Measurements from ENCODE around the gene DCC.

DCC gene

DNA sequence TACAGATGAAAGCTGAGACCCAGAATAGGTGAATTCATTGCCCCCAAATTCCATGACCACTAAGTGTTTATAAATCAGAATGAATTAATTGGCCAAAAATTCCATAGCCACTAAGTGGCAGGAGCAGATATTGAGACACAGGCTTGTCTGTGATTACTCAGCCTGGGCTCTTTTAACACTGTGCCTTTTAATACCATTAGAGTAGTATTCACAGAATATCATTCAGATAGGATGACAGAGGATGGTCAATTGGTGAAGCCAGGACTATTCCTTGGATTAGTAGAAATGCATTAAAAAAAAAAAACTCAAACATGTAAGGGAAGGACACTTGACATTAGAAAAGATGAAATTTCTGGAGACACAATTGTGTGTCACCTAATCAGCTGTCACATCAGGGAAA is 698.6 kb downstream of the DCC start:
- no peaks in the 10 kb centered on the region for H3K36me3 Mint-ChIP-seq
- H3K9me3 Mint-ChIP-seq, result peaks cover 3 to 4% of the 10 kb centered on the region in 2 donors
- no peaks in the 10 kb centered on the region for H3K27me3 Mint-ChIP-seq
- H3K4me3 Mint-ChIP-seq, result no peak overlapping the region
- no peak overlapping the region for H3K27ac Mint-ChIP-seq
- DNase-seq, result no peak
- ATAC-seq (replicated peaks), result no peak
- H3K4me1 Mint-ChIP-seq, result no peaks in the 10 kb centered on the region

DNA sequence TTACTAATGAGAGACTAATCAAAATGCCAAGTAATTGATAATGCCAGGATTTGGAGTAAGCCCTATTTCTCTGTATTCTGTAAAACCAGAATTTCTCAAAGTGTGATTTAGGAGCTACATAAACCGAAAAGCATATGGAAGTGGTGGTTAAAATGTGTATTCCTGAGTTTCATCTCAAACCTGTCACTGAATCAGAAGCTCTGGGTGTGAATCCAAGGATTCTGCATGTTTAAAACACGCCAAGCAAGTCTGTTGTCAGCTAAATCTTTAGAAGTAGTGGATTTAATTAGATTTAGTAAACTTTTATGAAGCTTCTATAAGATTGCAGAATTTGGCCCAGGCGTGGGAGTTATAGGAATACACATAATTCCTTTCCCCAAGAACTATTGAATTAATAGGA is 700.3 kb downstream of the DCC start:
- H3K36me3 Mint-ChIP-seq, result no peaks in the 10 kb centered on the region
- DNase-seq (no peak), ATAC-seq (replicated peaks) (no peak)
- no peaks in the 10 kb centered on the region for H3K27me3 Mint-ChIP-seq
- H3K9me3 Mint-ChIP-seq, result peaks cover 3 to 4% of the 10 kb centered on the region in 2 donors
- H3K27ac Mint-ChIP-seq, result no peak overlapping the region
- no peak overlapping the region for H3K4me3 Mint-ChIP-seq
- H3K4me1 Mint-ChIP-seq, result no peaks in the 10 kb centered on the region

DNA sequence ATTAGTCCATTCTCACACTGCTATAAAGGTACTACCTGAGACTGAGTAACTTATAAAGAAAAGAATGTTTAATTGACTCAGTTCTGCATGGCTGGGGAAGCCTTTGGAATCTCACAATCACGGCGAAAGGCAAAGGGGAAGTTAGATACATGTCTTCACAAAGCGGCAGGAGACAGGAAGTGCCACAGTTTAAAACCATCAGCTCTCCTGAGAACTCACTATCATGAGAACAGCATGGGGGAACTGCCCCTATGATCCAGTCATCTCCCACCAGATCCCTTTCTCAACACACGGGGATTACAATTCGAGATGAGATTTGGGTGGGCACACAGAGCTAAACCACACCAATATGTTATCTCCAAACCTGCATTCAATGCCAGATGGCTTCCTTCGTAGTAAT is 716.1 kb downstream of the DCC start:
- H3K27me3 Mint-ChIP-seq, result no peaks in the 10 kb centered on the region
- H3K4me3 Mint-ChIP-seq, result no peak overlapping the region
- no peak for DNase-seq
- no peak overlapping the region for H3K27ac Mint-ChIP-seq
- H3K36me3 Mint-ChIP-seq, result no peaks in the 10 kb centered on the region
- ATAC-seq (replicated peaks), result no peak
- H3K9me3 Mint-ChIP-seq, result peaks cover 3 to 4% of the 10 kb centered on the region in 2 donors
- H3K4me1 Mint-ChIP-seq, result no peaks in the 10 kb centered on the region

DNA sequence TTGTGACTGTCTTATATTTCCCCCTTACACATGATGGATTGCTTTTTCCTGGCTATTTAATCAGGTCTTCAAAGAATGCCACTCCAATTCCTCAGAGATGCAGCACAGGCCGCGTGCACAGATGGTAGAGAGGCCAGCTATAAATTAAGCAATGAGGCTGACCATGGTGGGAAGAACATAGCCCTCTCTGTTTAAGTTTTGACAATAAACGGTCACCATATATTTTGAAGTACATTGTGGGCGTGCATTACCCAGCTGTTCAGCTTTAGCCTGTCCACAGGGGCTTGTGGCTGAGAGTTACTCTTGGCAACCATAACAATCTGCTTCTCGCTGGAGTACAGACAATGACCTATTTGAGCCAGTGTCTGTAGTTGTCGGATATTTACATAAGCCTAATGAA is 730.8 kb downstream of the DCC start:
- no peaks in the 10 kb centered on the region for H3K27me3 Mint-ChIP-seq
- ATAC-seq (replicated peaks) (no peak), DNase-seq (no peak)
- H3K9me3 Mint-ChIP-seq, result no peaks in the 10 kb centered on the region
- no peaks in the 10 kb centered on the region for H3K36me3 Mint-ChIP-seq
- H3K4me1 Mint-ChIP-seq, result no peaks in the 10 kb centered on the region
- H3K27ac Mint-ChIP-seq, result no peak overlapping the region
- H3K4me3 Mint-ChIP-seq, result no peak overlapping the region

DNA sequence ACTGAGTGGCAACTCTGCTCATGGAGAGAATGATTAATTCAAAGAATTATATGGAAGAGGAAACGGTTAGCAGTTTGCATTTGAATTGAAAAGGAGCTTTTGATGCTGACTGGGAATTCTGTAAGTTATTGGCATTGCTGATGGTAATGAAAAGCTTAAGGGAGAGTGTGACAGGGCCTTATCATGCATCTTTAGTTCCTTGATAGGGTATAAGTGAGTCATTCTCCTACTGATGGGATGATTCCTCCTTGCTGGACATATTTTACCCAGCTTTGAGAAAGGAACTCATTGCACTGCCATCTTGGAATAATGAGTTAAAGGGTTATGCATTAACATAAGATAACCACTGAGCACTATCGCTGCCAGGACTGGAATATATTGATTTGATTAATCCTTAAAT is 740.7 kb downstream of the DCC start:
- Mint-ChIP-seq H3K4me1 (no peaks in the 10 kb centered on the region), H3K27ac (no peak overlapping the region), H3K9me3 (peaks cover 0 to 1% of the 10 kb centered on the region in 2 donors), H3K27me3 (no peaks in the 10 kb centered on the region), H3K4me3 (no peak overlapping the region), H3K36me3 (no peaks in the 10 kb centered on the region)
- DNase-seq (no peak), ATAC-seq (replicated peaks) (no peak)

DNA sequence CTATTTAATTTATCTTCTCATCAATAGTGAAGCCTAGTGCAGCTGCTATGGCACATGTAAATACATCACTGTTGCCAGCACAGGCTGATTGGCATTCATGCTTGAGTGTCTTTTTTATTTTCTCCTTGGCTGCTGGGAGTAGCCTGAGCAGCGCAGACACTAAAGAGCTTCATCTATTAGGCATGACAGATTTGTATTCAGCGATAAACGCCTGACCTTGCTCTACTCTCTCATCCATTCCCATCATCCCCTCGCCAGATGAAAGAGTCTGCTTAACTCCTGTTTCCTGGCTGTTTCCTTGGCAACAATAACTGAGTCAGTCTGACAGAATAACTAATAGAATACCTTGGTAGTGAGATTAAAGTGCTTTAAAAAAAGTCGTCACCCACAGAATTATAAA is 753.6 kb downstream of the DCC start:
- Mint-ChIP-seq H3K9me3 (peaks cover 0 to 2% of the 10 kb centered on the region in 2 donors), H3K4me1 (no peaks in the 10 kb centered on the region)

DNA sequence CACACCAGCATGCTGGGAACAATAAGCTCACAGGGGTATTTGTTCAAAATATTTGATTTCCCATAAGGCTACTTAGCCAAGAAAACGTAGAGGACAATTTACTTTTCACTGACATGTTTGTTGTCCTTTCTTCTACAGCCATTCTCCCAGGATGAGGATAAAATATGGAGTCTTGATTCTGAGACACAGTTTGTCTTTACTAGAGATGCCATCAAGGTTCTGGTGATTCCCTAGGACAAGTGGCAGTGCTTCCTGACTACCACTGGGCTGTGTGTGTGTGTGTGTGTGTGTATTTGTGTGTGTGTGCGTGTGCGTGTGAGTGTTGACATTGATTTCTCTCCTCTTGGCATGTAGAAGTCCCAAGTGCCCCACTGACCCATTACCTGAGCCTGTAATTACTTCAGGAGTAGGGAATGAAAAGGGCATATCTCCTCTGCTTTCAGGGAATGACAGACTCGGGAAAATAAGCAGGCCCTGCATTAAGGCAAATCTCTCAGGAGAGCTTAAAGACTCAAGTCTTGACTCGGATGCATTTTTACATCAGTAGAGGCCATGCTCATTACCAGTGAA is 761.6 kb downstream of the DCC start:
- Mint-ChIP-seq H3K9me3 (peaks cover 3 to 13% of the 10 kb centered on the region in 2 donors), H3K4me1 (no peaks in the 10 kb centered on the region), H3K36me3 (no peaks in the 10 kb centered on the region), H3K27me3 (no peaks in the 10 kb centered on the region), H3K4me3 (no peak overlapping the region), H3K27ac (no peak overlapping the region)
- no peak for ATAC-seq (replicated peaks)
- no peak for DNase-seq

More for the DNA sequence above, 753.6 kb downstream of the DCC start:
- Mint-ChIP-seq H3K4me3 (no peak overlapping the region), H3K36me3 (no peaks in the 10 kb centered on the region), H3K27ac (no peak overlapping the region), H3K27me3 (no peaks in the 10 kb centered on the region)
- ATAC-seq (replicated peaks) (no peak), DNase-seq (no peak)

DNA sequence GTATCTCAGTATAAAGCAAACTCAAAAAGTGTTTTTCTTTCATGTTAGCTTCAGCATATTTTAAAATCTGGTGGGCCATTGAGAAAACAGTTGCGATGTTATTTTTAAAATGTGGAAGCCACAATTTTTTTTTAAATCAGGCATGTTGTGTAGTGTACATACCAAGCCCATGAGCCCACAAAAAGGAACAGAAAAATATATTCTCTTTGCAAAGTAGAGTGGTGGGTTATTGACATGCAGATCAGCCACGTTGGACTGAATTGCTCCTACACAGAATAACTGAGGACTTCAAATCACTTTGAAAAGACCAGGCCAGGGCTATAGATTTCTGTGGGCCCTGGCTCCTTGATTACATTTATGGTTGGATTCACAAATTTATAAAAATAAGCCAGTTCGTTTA is 774.4 kb downstream of the DCC start:
- no peak overlapping the region for H3K4me3 Mint-ChIP-seq
- no peaks in the 10 kb centered on the region for H3K27me3 Mint-ChIP-seq
- peaks cover 4 to 5% of the 10 kb centered on the region in 2 donors for H3K9me3 Mint-ChIP-seq
- DNase-seq (no peak), ATAC-seq (replicated peaks) (no peak)
- H3K36me3 Mint-ChIP-seq, result no peaks in the 10 kb centered on the region
- no peak overlapping the region for H3K27ac Mint-ChIP-seq
- H3K4me1 Mint-ChIP-seq, result no peaks in the 10 kb centered on the region

DNA sequence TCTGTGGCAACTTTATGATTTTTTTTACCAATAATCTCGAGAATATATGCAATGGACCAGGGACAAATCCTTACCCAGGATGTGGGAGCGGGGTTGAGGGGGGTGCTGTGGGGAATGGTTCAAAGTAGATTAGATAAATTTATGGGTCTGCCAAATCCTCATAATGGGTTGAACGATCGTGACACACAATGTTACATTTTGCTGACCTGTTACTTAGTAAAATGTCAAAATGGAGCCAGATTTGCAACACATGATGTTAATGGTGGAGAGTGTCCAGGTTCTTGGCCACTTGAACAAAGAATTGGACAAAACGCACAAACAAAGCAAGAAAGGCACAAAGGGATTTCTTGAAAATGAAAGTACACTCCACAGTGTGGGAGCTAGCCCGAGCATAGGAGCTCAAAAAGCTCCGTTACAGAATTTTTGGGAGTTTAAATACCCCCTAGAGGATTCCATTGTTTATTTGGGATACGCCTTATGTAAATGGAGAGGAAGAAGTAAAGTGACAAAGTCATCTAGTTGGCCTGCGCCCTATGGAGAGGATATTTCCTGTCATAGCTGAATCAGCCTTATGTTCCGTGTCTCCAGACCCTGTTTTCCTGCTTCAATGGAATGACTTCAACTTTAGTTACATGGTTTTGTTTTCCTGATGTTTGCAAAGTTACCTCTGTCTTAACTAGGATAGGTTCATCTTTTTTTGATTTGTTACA is 776.0 kb downstream of the DCC start:
- DNase-seq (no peak), ATAC-seq (replicated peaks) (no peak)
- Mint-ChIP-seq H3K27me3 (no peaks in the 10 kb centered on the region), H3K4me3 (no peak overlapping the region), H3K36me3 (no peaks in the 10 kb centered on the region), H3K9me3 (peaks cover 0 to 3% of the 10 kb centered on the region in 2 donors), H3K4me1 (no peaks in the 10 kb centered on the region), H3K27ac (no peak overlapping the region)

DNA sequence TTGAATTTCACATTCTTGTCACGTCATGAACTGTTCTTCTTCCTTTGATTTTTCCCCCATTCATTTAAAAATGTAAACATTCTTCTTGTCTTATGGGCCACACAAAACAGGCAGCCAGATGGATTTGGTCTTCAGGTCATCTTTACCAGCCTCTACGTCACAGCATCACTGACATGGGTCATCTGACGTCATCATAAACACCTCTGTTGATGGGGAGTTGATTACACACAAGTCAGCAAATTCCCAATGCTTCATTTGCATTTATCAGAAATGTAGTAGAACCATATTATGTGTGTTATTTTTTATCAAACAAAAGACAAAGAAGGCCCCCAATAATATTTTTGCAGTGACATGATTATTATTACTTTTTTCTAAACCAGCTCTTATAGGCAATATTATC is 777.9 kb downstream of the DCC start:
- Mint-ChIP-seq H3K9me3 (no peaks in the 10 kb centered on the region), H3K36me3 (no peaks in the 10 kb centered on the region)
- ATAC-seq (replicated peaks), result no peak

DNA sequence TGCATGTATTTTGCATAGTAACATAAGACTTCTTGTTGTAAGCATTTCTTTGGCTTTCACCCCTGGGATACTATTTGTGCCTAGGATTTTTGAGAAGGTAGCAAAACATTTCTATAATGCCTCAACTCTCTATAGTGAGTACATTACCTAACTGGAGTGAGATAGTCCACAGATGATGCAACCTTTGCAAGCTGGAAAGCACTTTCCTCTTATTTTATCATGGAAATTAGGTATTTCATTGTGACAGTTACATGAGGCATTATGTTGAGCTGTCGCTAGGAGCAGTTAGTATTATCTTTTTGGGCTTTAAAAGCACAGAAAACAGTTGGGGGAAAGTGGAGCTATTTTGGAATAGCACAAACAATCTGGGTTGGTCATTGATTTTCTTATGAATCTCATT is 786.2 kb downstream of the DCC start:
- Mint-ChIP-seq H3K9me3 (no peaks in the 10 kb centered on the region), H3K36me3 (no peaks in the 10 kb centered on the region), H3K4me3 (no peak overlapping the region), H3K4me1 (no peaks in the 10 kb centered on the region), H3K27me3 (no peaks in the 10 kb centered on the region), H3K27ac (no peak overlapping the region)
- ATAC-seq (replicated peaks), result no peak
- DNase-seq, result no peak

More for the DNA sequence above, 777.9 kb downstream of the DCC start:
- Mint-ChIP-seq H3K27ac (no peak overlapping the region), H3K4me1 (no peaks in the 10 kb centered on the region), H3K27me3 (no peaks in the 10 kb centered on the region), H3K4me3 (no peak overlapping the region)
- DNase-seq, result no peak

DNA sequence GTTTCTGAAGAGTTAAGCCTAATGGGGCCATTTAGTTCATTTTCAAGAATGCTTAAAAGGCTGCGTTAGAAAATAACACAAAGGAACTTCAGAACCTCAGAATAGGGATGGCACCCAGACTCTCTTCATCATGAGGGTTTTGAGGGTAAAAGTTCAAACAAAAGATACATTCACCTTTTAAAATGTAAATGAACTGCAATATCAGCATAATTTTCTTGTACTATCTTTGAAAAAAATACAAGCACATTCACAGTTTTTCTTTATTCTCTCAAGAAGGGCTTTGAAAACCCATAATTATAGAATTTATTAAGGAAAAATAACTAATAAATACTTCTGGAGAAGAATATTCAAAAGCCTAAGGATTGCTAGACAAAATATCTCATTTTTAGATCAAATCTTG is 791.0 kb downstream of the DCC start:
- H3K4me3 Mint-ChIP-seq, result no peak overlapping the region
- H3K4me1 Mint-ChIP-seq, result no peaks in the 10 kb centered on the region
- ATAC-seq (replicated peaks) (no peak), DNase-seq (no peak)
- H3K36me3 Mint-ChIP-seq, result no peaks in the 10 kb centered on the region
- H3K27me3 Mint-ChIP-seq, result no peaks in the 10 kb centered on the region
- H3K9me3 Mint-ChIP-seq, result peaks cover 0 to 2% of the 10 kb centered on the region in 2 donors
- no peak overlapping the region for H3K27ac Mint-ChIP-seq

DNA sequence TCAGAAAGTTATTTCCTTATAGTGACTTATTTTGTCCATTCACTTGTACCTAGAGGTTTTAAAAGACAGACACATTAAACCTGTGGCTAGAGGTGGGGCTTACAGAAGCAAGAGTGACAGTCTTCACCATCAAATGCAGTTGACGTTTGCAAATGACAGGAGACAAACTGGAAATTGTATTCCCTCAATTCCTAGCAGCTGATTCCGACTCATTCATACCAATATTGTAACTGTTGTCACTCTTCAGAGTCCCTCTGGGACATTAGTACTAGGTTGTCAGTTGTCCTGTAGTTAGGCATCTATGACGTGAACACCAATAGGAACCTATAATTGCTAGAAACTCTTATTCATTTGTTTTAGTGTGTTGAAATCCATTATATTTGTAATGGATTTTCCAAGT is 794.7 kb downstream of the DCC start:
- no peak for ATAC-seq (replicated peaks)
- H3K27me3 Mint-ChIP-seq, result no peaks in the 10 kb centered on the region
- no peak for DNase-seq
- H3K9me3 Mint-ChIP-seq, result peaks cover 3 to 4% of the 10 kb centered on the region in 2 donors
- H3K36me3 Mint-ChIP-seq, result no peaks in the 10 kb centered on the region
- no peak overlapping the region for H3K4me3 Mint-ChIP-seq
- H3K27ac Mint-ChIP-seq, result no peak overlapping the region
- H3K4me1 Mint-ChIP-seq, result no peaks in the 10 kb centered on the region

DNA sequence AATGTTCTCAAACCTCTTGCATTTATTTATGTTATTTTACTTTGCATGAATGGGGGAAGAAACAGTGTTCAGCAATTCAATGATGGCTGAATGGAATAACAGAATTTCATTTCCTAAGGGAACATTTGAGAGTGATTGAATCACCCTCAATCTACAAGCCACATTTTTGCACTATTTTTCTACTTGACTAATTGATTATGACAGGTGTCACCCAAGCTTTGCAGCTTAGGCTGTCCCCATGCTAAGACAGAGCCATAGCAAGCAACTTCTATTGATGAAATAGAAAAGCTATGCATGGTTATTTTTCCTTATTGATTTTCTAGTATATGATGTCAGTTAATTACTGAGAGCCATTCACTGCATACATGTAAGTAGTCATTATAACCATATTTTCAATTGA is 795.7 kb downstream of the DCC start:
- no peak overlapping the region for H3K27ac Mint-ChIP-seq
- no peaks in the 10 kb centered on the region for H3K4me1 Mint-ChIP-seq
- no peak overlapping the region for H3K4me3 Mint-ChIP-seq
- no peaks in the 10 kb centered on the region for H3K27me3 Mint-ChIP-seq
- no peaks in the 10 kb centered on the region for H3K36me3 Mint-ChIP-seq
- ATAC-seq (replicated peaks) (no peak), DNase-seq (no peak)
- H3K9me3 Mint-ChIP-seq, result peaks cover 3 to 4% of the 10 kb centered on the region in 2 donors

DNA sequence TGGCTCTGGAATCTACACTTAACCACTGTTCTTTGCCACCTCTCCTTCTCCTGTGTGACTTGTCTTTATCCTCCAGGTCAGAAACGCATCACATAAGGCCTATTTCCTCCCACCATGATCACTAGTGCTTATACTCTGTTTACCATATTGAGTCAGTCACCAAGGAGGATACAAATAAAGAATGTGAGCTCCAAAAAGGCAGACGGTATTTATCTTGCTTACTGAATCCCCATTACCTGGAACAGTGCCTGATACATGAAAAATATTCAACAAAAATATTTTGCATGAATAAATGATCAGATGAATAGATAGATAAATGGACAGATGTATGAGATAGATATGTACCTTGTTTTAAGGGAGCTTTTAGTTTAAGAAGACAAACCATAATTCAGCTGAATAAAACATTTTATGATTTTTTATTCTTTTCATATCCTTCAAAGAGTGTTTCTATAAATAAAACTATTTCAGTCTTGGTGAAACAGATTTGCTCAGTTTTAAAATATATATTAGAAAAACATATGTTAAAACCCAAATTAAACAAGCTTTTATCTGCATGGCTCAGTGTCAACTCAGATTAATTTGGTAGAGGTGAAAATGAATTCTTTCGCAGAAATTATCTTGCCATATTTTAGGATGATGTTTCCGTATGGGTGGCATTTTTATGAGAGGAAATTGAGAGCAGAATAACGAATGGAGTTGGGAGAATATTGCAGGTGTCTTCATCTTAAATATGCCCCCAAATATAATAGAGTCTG is 799.9 kb downstream of the DCC start:
- peaks cover 3 to 9% of the 10 kb centered on the region in 2 donors for H3K9me3 Mint-ChIP-seq
- H3K4me3 Mint-ChIP-seq, result no peak overlapping the region
- no peak for DNase-seq
- no peaks in the 10 kb centered on the region for H3K27me3 Mint-ChIP-seq
- ATAC-seq (replicated peaks), result no peak
- no peaks in the 10 kb centered on the region for H3K4me1 Mint-ChIP-seq
- no peak overlapping the region for H3K27ac Mint-ChIP-seq
- H3K36me3 Mint-ChIP-seq, result no peaks in the 10 kb centered on the region

Measured in stimulated activated naive B cell treated with anti-CD40 and anti-IgM and Interleukin-4, amounts not matched to agents 10 μg/mL and 1 μg/mL and 100 μg/mL, for 72 hours (primary cell).